ENCODE measurements around the gene SEMA3B.
"Not testable (repeated sequence)": the region's sequence is repeated elsewhere in the genome, so short reads cannot be mapped to it uniquely, and the experiment has no call there.

The SEMA3B gene

GRCh38 chr3:50295553-50296431, 26.8 kb downstream of the SEMA3B start:
- no peak for DNase-seq

GRCh38 chr3:50296721-50297383, 27.9 kb downstream of the SEMA3B start:
- DNase-seq: no peak

GRCh38 chr3:50297384-50297775, 28.4 kb downstream of the SEMA3B start:
- DNase-seq: no peak

GRCh38 chr3:50297896-50298725, 29.2 kb downstream of the SEMA3B start:
- DNase-seq: no peak

GRCh38 chr3:50298836-50299637, 30.1 kb downstream of the SEMA3B start, which contains the start of the genes HYAL3 and NAA80:
HYAL3 (minus strand) TSS chr3:50299405; CDS start chr3:50295602, 3,803 bp downstream.
NAA80 (minus strand) TSS chr3:50299405; CDS start chr3:50297463, 1,942 bp downstream.
- DNase-seq: peak; percentile 100

GRCh38 chr3:50299638-50299928, 30.6 kb downstream of the SEMA3B start:
- no peak for DNase-seq

- peak; percentile 34 for DNase-seq
Observed at GRCh38 chr3:50299929-50300680, 31.2 kb downstream of the SEMA3B start.

GRCh38 chr3:50300681-50301254, 31.8 kb downstream of the SEMA3B start:
- DNase-seq: no peak

- no peak for DNase-seq
Observed at GRCh38 chr3:50302095-50303012, 33.4 kb downstream of the SEMA3B start.

- no peak for DNase-seq
Observed at GRCh38 chr3:50303013-50303815, 34.3 kb downstream of the SEMA3B start, which contains the start of gene HYAL1. HYAL1 (minus strand) TSS chr3:50303574; CDS start chr3:50302956, 618 bp downstream.

GRCh38 chr3:50304601-50305000, 35.7 kb downstream of the SEMA3B start:
- no peak for DNase-seq

GRCh38 chr3:50312041-50312440, 43.1 kb downstream of the SEMA3B start:
- DNase-seq: not testable (repeated sequence)

- DNase-seq: no peak
Observed at GRCh38 chr3:50314342-50314741, 45.4 kb downstream of the SEMA3B start.

- no peak for DNase-seq
Observed at GRCh38 chr3:50314816-50315215, 45.9 kb downstream of the SEMA3B start.

GRCh38 chr3:50316657-50317242, 47.8 kb downstream of the SEMA3B start:
- peak; percentile 73 for DNase-seq

GRCh38 chr3:50317300-50317699, 48.4 kb downstream of the SEMA3B start:
- DNase-seq: no peak

- no peak for DNase-seq
Observed at GRCh38 chr3:50318163-50318562, 49.2 kb downstream of the SEMA3B start.

GRCh38 chr3:50318615-50319014, 49.7 kb downstream of the SEMA3B start:
- DNase-seq: no peak

Measured in activated CD4-positive, alpha-beta T cell treated with anti-CD3 and anti-CD28 coated beads, Interleukin-10, Interleukin-2, amounts not matched to agents 100 ng/mL and 50 ng/mL, durations not matched to agents 16 hours and 8 hours (primary cell).